Uterus (tissue), 4 donors: ENCODE results near the gene HOXD3. TPM values are rescaled to one million over a fixed set of nuclear protein-coding genes. Genes with fewer than 3 reads are reported as not detected.

Source experiments
- DNase-seq, 2 donors: peaks; one replicate each; pipeline ENCODE4 v3.0.0-alpha.2; 2019 to 2020
- H3K27ac ChIP-seq, 2 donors: fragments of 200-600 bp; sonication (generic); 1 replicate in 1 of 2; 2 replicates in 1 of 2; pipeline ENCODE4 v1.5.1; 2016 to 2018
- H3K27me3 ChIP-seq, 2 donors: fragments of 200-600 bp; sonication (generic); one replicate each; pipeline ENCODE4 v1.5.1; 2018 to 2019; ENCODE audit warnings: control low read depth in 1 of 2
- H3K36me3 ChIP-seq, 2 donors: fragments of 200-600 bp; sonication (generic); one replicate each; pipeline ENCODE4 v1.5.1; 2019; ENCODE audit warnings: control low read depth in 1 of 2
- H3K4me1 ChIP-seq, 2 donors: fragments of 200-600 bp; sonication (generic); one replicate each; pipeline ENCODE4 v1.5.1; 2018 to 2019; ENCODE audit warnings: control low read depth in 1 of 2
- H3K4me3 ChIP-seq, 2 donors: fragments of 200-600 bp; sonication (generic); 1 replicate in 1 of 2; 2 replicates in 1 of 2; pipeline ENCODE4 v1.5.1; 2018 to 2019; ENCODE audit warnings: mild to moderate bottlenecking in 1 of 2
- H3K9me3 ChIP-seq, 2 donors: fragments of 200-600 bp; sonication (generic); one replicate each; pipeline ENCODE4 v1.5.1; 2019; ENCODE audit warnings: control low read depth in 1 of 2
- CTCF ChIP-seq, 4 experiments: fragments of 200-600 bp in 2 of 4; fragments of 450-650 bp in 2 of 4; sonication (generic) in 2 of 4; IDR thresholded peaks; one replicate each; pipeline ENCODE4 v1.5.1; 2016 to 2019; ENCODE audit warnings: antibody characterized with exemption in 4 of 4, mild to moderate bottlenecking in 2 of 4, moderate library complexity in 1 of 4
- POLR2A ChIP-seq, 2 donors: fragments of 450-650 bp; IDR thresholded peaks; one replicate each; pipeline ENCODE4 v1.6.1; 2016; ENCODE audit warnings: antibody characterized with exemption in 2 of 2, mild to moderate bottlenecking in 1 of 2, moderate library complexity in 1 of 2
- intact Hi-C: fragments of 100-400 bp; cut with DNase I; formaldehyde crosslinking; loops from one replicate; pipeline ENCODE4 v1.15.1; 2023; ENCODE audit warnings: low total_unique reads
- total RNA-seq, 4 donors: library from RNA; depleted of rRNA in 3 of 4; stranded (reverse); fragments of >200 nt in 3 of 4; gene quantifications; one replicate each; pipeline versions ENCODE4 v1.1.0 to v1.2.4, GENCODE V29; 2014 to 2023
- donor health status: DM: yes; HTN: yes; CAD: no.

The HOXD3 gene
- total RNA-seq, 4 donors from 2014 or later, result 14.7 to 61.2 (median 22.7) TPM

DNA sequence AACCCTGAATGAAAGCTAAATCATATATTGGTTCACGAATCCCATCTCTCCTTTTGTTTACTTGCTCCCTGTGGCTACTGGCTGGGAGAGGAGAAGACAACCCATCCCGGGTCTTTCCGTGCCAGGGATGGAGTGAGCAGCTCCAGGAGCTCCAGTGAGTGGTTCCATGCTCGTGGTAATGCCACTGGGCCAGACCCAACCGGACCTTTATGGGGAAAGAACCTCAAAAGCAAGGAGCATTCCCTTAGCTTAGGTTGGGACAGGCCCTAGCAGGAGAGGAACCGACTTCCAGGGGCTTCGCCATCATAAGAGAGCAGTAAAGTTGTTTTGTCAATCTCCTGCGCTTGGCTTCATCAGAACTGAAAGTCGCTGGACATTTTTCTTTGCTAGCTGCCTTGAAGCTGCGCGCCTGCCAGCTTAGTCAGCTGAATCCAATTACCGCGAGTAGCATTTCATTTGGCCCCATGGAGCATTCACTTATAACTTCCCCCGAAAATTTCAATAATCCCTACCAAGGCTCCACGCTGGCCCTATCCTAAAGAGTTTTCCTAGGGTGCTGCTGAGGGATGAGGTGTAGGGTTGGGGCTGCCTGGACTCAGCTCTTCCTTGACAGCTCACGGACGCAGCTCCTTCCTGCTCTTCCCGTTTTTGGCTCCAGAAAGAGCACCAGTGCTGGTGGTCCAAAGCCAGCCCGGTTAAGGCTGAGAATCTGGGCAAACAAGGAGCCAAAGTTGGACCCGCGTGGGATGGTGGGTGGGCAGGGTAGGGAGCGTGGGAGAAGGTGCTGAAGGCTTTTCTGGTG lies 4.9 kb downstream of the HOXD3 start:
- DNase-seq, result peak in 1 of 2 donors; percentile 68
- intact Hi-C loops, result no loop called here
- peak overlapping the region in 1 of 2 donors; percentile 10 for H3K4me3 ChIP-seq
- peak overlapping the region; percentile 82 to 83 for H3K27ac ChIP-seq
- H3K4me1 ChIP-seq, result no peaks in the 10 kb centered on the region
- H3K36me3 ChIP-seq, result no peaks in the 10 kb centered on the region
- no peaks in the 10 kb centered on the region for H3K27me3 ChIP-seq
- TF ChIP-seq CTCF (IDR thresholded peaks at IDR 0.05) (no peak), POLR2A (IDR thresholded peaks at IDR 0.05) (no peak)
- H3K9me3 ChIP-seq, result no peaks in the 10 kb centered on the region

DNA sequence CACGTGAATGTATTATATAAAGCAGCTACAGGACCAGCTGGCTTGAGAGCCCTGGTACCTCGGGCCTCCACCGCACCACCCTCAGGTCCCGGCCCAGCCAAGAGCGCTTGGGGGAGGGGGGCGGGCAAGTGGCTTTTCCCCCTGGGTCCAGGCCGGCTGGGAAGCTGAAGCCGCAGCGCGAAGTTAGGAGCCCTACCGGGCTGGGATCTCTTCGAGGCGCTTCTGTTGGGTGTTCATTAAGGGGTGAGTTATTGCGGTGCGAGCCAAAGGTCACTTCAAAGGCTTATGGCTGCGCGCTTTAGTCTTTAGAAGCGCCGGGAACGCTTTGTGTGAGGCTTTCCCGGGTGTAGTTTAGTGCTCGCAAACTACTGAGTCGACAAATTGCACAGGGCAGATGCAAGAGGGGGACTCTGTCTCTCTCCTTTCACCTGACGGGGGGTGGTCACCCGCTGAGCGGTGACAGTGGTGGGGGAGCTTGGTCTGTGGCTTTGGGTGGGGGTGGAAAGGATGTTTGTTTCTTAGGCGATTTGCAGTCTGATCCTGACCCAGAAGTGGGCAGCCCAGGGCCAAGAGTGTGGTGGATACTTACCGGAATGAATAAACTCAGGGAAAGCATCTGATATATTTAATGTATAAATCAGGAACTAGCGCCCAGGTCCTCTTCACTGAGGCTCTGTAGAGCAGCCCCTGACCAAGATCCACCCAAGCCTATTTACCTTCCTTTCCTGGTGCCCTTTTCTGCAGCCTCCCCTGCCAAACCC lies 6.0 kb downstream of the HOXD3 start:
- TF ChIP-seq POLR2A (IDR thresholded peaks at IDR 0.05), result no peak
- TF ChIP-seq CTCF (IDR thresholded peaks at IDR 0.05), result no peak
- Histone ChIP-seq H3K4me3 (no peak overlapping the region), H3K36me3 (no peaks in the 10 kb centered on the region), H3K4me1 (no peaks in the 10 kb centered on the region), H3K9me3 (no peaks in the 10 kb centered on the region), H3K27ac (peak overlapping the region; percentile 82 to 83), H3K27me3 (no peaks in the 10 kb centered on the region)
- DNase-seq, result no peak
- intact Hi-C loops, result no loop called here

- DNase-seq, result no peak
- Histone ChIP-seq H3K4me1 (no peaks in the 10 kb centered on the region), H3K27me3 (no peaks in the 10 kb centered on the region), H3K4me3 (no peak overlapping the region), H3K36me3 (no peaks in the 10 kb centered on the region), H3K9me3 (no peaks in the 10 kb centered on the region), H3K27ac (peak overlapping the region in 1 of 2 donors; percentile 83)
- intact Hi-C loops, result no loop called here
- TF ChIP-seq CTCF (IDR thresholded peaks at IDR 0.05) (no peak), POLR2A (IDR thresholded peaks at IDR 0.05) (no peak)
Observed at GRCh38 chr2:176163672-176164056, 6.6 kb downstream of the HOXD3 start.

DNA sequence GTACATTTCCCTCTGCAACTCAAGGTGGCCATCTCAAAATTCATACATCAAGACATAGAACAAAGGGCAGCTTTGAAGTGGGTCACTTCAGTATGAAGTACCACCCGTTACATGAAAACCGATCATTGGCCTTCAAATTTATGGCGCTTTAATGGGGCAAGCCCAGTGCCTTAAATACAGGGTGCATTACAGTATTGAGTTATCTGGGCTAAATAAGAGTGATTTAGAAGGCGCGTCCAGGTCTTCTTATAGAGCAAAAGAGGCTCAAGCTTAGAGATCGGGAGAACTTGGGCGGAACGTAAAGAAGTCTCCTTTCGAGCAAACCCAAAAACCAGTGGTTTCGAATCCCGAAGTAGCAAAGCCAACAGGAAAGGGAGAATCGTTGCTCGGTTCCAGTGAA lies 7.1 kb downstream of the HOXD3 start:
- no peaks in the 10 kb centered on the region for H3K27me3 ChIP-seq
- intact Hi-C loops, result no loop called here
- H3K9me3 ChIP-seq, result no peaks in the 10 kb centered on the region
- no peaks in the 10 kb centered on the region for H3K4me1 ChIP-seq
- no peaks in the 10 kb centered on the region for H3K36me3 ChIP-seq
- DNase-seq, result no peak
- H3K4me3 ChIP-seq, result no peak overlapping the region
- TF ChIP-seq CTCF (IDR thresholded peaks at IDR 0.05) (no peak), POLR2A (IDR thresholded peaks at IDR 0.05) (no peak)
- peak overlapping the region in 1 of 2 donors; percentile 72 for H3K27ac ChIP-seq
